ENCODE measurements around the gene AQP1.

DNA sequence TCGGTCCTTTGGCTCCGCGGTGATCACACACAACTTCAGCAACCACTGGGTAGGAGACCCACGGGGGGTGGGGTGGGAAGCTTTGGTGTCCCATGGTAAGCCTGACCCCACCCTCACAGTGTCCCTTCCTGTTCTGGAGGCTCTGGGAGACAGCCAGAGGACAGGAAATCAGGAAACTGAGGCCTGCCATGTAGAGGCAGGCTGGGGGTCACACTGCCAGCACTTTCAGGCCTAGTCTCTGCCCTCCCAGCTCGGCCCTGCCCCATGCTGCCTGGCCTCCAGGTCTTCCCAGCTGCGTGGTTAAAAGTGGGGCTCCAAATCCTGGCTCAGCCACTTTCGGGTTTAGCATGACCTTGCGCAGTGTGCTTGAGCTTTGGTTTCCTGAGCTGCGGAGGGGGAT is 10.9 kb downstream of the AQP1 start:
- TF ChIP-seq, protein P1, sequence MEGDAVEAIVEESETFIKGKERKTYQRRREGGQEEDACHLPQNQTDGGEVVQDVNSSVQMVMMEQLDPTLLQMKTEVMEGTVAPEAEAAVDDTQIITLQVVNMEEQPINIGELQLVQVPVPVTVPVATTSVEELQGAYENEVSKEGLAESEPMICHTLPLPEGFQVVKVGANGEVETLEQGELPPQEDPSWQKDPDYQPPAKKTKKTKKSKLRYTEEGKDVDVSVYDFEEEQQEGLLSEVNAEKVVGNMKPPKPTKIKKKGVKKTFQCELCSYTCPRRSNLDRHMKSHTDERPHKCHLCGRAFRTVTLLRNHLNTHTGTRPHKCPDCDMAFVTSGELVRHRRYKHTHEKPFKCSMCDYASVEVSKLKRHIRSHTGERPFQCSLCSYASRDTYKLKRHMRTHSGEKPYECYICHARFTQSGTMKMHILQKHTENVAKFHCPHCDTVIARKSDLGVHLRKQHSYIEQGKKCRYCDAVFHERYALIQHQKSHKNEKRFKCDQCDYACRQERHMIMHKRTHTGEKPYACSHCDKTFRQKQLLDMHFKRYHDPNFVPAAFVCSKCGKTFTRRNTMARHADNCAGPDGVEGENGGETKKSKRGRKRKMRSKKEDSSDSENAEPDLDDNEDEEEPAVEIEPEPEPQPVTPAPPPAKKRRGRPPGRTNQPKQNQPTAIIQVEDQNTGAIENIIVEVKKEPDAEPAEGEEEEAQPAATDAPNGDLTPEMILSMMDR (IDR thresholded peaks at IDR 0.05), result no peak
- TF ChIP-seq POLR2A (IDR thresholded peaks at IDR 0.05) (no peak), POLR2AphosphoS5 (IDR thresholded peaks at IDR 0.05; ENCODE audit: insufficient read depth in 1 of 2, low read depth in 1 of 2) (no peak)
